Measurements from ENCODE around the gene PKNOX2.

PKNOX2 gene

DNA sequence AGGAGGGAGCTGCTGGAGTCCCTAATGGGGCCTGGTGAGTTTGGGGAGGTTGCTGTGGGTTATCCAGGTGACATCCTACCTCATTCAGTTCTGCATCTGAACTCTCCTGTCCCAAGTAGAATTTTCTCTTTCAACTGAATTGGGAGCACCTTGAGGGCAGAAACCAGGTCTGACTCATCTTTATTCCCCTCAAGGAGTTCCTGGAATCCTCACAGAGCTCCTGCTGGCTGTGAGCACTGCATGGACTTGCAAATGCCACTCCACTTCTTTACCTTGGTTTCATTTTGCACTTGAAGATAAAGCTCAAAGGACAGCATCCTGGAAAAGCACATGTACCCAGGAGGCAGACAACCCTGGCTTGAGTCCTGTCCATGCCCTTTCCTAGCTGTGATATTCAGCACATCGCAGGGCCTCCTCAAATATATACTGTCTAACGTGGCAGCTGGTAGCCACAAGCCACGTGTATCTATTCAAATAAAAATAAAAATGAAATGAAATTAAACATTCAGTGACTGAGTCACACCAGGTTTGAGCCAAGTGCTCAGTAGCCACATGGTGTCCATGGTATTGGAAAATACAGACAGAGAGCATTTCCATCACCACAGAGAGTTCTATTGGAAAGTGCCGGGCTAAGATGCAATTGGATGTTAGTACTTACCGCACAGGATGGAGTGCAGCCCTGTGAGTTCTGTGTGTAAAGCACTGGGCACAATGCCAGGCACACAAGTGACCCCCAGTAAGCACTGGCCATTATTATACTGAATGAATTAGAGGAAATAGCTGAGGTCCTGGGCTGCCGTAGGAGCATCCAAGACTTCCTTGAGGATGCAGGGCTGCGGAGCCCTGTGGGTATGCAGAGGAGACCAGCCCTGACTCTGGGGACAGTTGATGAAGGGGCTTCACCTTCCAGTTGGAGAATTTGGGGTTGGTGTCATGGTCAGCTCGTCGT, 149.0 kb downstream of the PKNOX2 start:
- no peak for DNase-seq (ENCODE audit: low read depth)

DNA sequence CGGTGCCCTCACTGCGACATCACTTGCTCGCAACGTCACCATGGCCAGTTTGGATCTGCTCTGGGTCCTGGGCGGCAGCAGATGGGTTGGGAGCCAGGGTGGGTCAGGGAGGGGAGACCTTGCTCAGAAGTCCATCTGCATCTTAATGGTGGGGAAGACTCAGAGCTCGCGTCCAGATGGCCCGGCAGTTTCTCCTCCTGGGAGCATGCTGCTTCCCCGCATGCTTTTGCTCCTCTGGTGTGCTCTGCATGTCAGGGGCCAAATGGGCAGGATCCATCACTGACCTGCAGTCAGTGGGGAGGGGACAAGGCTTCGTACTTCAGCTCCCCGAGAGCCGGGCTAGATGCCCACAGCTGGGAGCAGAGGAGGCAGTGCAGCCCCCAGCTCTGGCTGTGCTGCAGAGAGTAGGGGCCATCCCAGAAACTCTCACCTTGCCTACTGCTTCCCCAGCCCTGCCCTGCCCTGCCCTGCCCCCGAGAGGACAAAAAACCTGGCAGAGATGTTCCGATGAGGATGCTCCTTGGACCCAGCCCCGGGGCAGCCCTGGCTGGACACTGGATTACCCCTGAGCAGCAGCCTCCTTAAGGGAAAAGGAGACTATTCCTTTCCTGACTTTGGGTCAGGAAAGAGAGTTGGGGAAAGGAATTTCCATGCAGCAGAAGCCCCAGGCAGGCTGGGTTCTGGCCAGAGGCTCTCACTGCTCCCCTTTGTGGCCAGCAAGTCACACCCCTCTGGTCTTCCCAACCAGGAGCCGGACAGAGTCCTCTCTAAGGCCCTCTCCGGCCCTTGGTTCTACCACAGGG, 149.9 kb downstream of the PKNOX2 start:
- DNase-seq (ENCODE audit: low read depth), result no peak

DNA sequence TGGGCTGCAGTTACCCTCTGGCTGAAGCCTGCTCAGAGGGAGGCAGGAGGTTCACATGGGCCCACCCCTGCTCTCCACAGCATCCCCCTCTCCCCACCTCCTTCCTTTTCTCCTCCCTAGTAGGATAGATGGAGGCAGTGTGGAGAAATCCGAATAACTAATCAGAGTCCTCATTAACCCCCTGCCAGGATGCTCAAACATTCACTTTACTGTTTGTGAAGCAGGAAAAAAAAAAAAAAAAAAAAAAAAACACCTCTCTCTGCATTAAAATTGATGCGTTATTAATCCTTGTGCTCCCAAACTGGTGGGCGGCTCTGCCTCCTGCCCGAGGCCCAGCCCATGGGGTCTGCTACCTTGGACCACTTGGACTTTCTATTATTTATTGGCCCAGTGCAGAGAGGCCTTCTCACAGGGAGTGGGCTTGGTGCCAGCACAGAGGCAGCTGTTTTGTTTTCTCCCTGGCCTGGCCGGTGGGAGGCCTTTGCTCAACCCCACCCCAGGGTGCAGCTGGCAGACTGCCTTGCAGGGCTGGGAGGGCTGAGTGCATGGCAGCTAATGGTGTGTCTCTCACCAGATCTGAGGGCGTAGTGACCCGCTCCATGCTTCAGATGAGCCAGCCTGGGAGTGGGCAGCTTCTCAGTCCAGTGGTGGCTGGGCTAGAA, 150.7 kb downstream of the PKNOX2 start:
- no peak for DNase-seq (ENCODE audit: low read depth)

DNA sequence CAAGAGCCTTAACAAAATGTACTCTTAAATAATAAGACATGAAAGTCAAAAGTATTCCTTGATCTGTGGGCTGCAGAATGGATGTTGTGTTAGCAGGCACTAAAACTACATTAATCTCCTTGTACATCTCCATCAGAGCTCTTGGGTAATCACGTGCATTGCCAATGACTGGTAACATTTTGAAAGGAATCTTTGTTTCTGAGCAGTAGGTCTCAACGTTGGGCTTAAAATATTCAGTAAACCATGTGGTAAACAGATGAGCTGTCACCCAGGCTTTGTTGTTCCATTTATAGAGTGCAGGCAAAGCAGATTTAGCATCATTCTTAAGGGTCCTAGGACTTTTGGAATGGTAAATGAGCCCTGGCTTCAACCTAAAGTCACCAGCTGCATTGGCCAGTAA, 152.9 kb downstream of the PKNOX2 start:
- no peak for DNase-seq (ENCODE audit: low read depth)

DNA sequence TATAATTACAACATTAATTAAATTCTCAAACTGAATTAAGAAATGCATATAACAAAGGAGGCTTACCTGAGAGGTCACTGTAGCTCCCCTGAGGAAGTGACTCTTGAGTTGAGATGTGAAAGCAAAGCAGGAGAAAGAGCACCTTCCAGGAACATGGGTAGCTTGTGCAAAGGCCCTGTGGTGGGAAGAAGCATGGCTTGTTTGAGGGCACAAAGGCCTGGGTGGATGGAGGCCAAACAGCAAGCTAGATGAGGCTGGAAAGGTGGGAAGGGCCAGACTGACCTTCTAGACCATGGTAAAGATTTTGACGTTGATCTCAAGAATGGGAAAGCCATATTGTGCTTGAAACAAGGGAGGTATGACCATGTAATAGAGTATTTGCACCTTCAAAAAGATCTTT, 155.1 kb downstream of the PKNOX2 start:
- no peak for DNase-seq (ENCODE audit: low read depth)

DNA sequence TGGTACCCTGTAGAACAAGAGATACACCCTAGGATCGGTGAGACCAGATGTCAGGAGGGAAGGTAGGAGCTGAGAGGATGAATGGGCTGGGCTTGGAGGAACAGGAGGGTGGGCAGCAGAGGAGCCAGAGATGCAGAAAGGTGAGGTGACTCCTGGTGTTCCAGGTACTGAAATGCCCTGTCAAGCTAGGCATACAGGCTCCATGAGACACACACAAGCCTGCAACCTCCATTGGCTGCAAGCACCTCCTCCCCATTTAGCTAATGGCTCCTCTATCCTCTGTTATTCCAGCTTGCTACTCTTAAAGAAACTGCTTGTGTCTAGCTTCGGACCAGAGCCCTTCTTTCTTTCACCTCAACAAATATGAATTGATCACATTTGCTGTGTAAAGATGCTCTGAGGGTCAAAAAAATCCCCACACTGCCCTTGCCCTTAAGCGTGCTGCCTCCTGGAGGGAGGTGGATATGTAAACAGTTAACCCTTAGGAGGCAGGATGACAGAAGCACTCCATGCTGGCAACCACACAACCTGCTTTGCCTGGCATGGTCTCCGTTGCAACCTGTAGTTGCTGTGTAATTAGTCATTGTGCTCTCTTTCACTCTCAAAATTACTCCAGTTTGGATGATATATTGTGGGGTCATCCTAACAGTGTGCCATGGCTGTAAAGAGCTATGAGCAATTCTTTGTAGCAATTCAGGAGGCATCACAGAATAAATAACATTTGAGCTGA, 156.0 kb downstream of the PKNOX2 start:
- no peak for DNase-seq (ENCODE audit: low read depth)

DNA sequence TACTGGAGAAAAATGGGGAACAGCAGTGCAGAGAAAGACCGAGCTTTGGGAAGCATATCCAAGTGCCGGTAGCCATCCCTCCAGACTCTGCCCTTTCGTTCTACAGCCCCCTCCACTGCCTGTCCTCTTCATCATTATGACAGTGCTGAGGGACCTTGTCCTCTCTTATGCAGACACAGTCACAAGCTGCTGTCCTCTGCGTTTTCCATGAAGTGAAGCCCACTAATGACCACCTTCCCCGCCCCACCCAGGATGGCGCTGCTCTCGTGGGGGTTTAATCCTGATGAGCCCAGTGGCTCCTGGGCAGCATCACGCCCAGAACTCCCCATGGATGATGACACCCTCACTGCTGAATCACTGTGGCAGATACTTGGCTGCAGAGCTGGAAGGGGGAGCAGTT, 157.7 kb downstream of the PKNOX2 start:
- DNase-seq (ENCODE audit: low read depth), result no peak

DNA sequence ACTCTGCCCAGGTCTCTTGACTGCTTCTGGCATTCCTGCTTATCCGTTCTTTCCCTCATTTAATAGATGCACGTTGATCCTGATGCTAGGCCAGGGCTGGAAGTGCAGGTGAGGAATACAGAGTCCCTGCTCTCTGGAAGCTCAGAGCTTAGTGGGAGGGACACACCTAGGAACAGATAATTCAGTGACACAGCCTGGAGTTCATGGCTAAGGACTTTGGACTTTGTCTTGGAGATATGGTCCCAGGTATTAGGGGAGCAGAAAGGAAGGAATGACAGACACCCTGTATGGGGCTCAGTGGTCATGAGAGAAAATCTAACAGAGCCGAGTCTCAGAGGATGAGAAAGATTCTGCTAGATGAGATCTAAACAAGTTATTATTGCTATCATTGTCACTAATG, 160.6 kb downstream of the PKNOX2 start:
- DNase-seq (ENCODE audit: low read depth), result no peak

DNA sequence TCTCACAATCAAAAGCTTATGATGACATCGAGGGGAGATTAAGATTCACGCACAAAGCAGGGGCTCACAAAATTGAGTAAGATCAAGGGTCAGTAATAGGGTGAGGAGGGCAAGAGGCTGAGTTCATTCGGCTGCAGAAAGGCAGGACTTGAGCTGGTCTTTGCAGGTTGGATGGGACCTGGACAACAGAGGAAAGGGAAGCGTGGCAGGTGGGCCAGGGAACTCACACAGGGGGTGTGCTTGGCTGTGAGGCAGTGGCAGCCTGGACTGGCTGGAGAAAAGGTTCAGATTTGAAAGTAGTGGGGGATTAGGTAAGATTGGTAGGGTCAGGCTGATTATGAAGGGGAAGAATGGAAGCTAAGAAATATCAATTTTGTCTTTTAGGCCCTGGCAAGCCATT, 161.6 kb downstream of the PKNOX2 start:
- no peak for DNase-seq (ENCODE audit: low read depth)

DNA sequence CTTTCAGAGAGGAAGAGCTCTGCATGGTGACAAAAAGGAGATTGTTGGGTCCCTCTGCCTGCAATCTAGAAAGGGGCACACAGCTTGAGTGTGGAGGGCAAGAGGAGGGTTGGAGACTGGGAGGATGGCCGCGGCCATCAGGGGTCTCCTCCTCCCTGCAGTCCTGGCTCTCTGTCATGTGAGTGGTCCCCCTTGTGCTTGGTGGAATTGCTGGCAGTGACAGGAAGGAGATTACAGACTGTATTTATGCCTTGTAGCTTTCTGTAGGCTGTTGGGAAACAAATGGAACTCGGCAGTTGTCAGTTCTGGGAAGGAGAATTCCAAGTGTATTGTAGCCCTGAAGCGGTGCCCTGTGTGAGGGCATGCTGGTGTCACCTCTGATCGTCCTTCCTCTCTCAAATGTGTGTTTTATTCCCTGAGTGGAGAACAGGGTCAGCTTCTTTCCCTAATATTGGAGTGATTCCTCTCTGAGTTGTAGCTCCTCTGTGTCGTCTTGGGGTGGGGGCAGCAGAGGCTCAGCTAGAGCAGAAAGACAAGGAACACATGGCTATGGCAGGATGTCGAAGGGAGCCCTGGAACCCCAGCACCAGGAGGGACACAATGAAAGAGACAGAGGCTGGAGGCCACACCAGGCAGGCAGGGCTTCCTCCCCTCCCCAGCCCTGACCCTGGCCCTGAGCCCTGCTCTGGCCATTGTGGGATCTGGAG, 163.1 kb downstream of the PKNOX2 start:
- DNase-seq (ENCODE audit: low read depth), result no peak

DNA sequence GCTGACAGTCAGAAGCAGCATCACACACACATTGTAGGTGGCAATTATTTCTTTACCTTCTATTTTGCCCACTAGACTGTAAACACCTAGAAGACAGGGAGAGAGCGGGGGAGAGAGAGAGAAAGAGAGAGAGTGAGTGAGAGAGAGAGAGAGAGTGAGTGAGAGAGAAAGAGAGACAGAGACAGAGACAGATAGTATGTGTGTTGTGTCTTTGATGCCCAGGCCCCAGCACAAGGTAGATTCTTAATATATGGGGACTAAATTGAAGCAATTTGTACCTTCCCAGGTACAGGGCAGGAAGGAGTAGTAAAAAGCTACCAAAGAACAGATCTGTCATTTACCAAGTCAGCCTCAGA, 163.7 kb downstream of the PKNOX2 start:
- DNase-seq (ENCODE audit: low read depth), result no peak

DNA sequence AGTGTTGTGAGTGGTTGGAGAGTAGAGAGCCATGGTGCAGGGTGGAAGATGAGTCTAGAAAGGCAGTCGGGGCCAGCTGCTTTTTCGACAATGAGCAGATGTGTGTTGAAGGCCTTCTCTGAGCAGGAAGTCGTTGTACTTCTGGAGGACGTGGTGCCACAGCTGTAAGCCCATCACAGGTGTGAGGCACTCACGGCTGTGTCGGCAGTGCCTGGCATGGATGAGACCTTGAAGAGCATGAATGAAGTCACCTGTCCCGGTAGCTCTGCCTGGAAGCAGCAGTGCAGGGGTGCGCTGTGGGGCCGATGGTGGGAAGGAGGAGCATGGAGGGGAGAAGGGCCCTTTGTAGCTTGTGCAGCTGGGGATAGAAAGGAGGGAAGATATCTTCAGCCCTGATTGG, 165.2 kb downstream of the PKNOX2 start:
- no peak for DNase-seq (ENCODE audit: low read depth)

DNA sequence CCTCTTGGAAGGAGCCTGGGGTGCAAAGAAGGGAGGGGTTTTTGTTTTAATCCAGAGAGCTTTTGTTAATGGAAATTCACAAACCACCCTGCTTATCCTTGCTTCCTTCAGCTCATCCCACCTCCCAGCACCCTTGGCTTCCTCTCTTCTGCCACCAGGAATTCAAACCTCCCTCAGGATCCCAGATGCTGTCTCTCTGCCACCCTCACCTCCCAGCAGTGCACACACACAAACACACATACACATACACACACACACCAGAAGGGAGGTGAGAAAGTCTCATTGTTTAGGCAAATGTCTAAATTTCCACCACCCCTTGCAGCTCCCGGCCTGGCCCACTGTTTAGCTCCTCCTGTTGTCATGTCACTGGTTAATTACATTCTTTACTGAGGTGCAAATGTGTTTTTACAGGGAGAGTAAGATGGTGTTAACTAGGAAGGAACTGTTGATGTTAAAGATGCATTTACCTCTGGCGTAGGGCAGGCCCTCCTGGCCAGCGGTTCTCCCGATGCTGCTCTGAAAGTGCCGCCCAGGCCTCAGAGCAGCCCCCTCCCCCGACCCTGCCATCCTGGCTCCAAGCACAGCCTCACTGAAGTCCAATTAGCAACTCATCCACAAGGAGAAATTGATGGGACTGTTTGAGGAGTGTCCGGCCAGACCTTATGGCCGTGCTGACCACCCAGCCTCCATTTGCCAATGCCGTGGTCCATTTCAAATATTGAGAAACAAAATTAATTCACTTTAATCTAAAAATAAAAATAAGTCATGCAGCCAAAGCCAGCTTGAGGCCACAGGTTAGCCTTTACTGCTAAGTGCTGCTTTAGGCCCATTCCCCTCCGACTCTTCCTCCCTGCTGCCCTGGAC, 166.1 kb downstream of the PKNOX2 start:
- no peak for DNase-seq (ENCODE audit: low read depth)

DNA sequence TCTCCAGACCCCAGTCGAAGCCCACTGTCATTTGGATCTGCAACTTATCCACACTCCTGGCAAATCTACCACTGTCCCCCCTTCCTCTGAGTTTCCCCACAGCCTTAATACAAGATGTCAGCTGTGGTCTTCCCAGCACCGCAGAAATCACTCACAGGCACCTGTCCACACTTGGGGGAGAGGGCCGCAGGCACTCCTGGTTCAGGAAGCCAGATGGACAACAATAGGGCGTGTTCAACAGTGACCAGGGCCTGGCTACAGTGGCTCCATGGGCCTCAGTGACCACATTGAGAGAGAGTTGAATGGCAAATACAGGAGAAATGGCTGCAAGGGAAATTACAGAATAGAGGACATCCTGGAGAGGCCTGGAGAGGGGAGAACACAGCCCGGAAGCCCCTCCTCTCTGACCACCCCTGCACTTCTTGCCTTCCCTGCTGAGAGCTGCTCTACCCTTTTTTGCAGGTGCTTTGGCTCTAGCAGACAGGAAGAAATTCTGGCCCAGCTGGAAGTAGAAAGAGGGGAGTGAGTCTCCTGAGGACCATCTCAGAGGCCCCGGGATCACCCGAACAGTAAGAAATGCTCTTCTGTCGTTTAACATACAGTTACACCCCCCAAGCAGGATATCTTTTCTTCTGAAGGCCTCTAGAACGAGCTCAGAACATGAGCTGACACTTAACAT, 166.9 kb downstream of the PKNOX2 start:
- no peak for DNase-seq (ENCODE audit: low read depth)

DNA sequence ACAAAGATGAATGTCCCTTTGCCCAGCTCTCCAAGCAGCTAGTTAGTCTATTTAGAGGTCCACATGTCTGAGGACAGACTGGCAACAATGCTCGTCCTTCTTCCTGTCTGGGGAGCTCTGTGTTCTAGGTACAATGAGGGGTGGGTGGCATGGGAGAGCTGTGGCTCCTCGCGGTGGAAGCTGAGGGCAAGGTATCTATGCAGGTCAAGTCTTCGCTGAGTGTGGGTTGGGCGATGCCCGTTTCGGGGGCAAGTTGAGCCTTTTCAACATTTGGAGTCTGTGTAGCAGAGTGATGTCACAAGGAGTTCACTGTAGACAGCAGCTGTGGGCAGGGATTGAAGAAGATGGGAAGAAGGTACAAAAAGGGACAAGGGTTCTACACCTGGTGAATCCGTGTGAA, 168.3 kb downstream of the PKNOX2 start:
- DNase-seq (ENCODE audit: low read depth), result no peak

DNA sequence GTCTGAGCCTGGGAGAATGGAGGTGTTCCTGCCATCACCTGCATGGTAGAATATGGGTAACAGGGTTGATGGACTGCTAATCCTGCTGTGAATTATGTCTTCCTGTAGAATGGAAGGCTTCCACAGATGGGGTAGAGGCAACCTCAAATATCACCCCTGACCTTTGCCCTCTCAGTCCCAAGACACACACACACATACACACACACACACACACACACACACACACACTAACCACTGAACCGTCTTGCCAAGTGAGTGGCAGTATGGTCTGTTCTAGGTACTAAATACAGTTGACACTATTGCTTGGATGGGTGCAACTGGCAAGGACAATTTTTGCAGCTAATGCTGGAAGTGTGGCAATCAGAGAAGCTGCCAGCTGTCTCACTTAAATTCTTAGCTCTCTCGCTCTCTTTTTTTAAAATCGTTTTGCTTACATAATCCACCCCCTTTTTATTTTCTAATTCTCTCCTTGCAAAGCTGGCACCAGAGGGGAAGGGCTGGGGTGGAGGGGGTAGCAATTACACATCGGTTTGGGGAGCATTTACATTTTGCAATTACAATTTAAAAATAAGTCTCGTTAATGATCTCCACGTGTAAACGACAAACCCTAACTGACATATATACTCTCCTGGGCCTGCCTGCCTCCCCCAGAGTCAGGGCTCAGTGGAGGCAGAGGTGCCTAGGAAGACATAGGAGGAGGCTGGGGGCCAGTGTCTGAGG, 169.0 kb downstream of the PKNOX2 start:
- DNase-seq (ENCODE audit: low read depth), result no peak

DNA sequence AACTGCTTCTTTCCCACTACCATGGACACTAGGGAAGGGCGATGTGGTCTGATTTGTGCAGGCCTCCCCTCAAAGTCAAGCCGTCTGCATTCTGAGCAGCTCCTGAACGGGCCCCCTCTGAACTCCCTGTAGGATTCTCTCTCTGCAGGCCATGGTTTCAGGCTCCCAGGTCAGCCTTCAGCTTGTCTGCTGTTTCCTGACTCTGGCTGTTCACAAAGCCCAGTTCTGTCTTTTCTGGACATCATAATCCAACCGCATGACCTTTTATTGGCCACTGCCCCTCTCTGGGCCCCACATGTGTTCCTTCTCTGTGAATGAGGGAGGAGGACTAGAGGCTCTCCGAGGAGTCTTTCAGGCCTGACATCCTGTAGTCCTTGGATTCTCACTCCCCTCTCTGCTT, 170.6 kb downstream of the PKNOX2 start:
- DNase-seq (ENCODE audit: low read depth), result no peak

DNA sequence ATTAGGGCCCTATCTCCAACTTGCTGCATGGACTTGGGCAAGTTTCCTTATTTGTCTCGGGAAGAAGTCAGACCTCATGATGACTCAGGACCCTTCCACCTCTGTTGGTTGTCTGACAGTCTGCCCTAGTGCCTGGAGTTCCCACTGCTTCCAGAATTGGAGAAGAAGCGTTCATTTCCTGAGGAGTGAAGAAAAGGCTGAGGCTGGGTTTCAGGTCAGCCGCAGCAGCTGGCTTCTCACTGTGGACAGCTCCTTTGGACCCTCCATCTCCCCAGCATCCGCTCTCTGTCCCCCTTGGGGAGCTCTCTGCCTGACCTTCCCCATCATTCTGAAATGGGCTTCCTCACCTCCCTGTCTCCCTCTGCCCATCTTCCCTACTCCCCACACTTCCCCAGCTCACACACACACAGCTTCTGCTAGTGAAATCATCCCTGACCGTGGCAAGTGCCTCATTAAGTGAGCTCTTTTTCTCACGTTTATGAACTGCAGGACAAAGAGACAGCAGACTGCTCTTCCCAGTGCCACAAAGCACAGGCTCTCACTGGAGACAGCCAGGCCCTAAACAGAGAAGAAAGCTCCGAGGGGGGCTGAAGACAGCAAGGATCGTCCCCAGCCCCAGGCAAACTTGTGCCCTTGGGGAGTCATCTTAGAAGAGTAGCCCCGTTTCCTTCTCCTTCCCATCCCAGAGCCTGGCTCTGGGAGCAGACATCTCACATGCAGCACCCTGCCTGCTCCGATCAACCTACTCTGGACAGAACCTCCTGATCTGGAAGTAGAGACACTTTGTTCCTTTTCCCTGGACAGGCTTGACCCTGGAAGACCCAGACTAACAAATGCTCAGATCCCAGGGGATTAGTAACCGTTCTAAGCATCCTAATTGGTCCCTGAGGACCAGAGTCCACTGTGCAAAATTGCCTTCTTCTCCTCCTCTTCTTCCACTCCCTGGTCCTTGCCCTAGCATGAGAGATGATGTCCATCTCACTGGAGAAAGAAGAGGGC, 173.6 kb downstream of the PKNOX2 start:
- DNase-seq (ENCODE audit: low read depth), result no peak
